ENCODE data around the gene BARHL2.

DNA sequence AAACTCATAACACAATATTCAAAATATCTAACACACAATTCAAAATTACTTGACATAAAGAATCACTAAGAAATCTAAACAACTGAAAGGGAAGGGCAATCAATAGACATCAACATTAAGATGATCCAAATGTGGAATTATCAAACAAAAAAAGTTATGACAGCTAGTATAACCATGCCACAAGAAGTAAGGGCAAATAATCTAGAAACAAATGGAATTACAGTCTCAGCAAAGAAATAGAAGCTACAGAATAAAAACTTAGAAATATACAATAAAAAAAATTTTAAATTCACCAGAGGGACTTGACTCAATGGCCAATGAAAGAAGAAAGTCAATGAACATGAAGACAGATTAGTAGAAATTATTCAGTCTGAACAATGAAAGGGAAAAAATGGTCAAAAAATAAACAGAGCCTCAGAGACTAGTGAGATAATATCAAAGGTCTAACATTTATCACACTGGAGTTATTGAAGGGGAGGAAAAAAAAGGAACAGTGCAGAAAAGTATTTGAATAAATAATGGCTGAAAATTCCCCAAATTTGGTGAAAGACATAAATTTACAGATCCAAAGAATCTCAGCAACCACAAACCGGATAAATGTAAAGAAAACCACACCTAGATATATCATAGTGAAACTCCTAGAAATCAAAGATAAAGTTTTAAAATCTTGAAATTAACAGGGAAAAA, 41.8 kb downstream of the BARHL2 start:
- TF ChIP-seq, protein P1, sequence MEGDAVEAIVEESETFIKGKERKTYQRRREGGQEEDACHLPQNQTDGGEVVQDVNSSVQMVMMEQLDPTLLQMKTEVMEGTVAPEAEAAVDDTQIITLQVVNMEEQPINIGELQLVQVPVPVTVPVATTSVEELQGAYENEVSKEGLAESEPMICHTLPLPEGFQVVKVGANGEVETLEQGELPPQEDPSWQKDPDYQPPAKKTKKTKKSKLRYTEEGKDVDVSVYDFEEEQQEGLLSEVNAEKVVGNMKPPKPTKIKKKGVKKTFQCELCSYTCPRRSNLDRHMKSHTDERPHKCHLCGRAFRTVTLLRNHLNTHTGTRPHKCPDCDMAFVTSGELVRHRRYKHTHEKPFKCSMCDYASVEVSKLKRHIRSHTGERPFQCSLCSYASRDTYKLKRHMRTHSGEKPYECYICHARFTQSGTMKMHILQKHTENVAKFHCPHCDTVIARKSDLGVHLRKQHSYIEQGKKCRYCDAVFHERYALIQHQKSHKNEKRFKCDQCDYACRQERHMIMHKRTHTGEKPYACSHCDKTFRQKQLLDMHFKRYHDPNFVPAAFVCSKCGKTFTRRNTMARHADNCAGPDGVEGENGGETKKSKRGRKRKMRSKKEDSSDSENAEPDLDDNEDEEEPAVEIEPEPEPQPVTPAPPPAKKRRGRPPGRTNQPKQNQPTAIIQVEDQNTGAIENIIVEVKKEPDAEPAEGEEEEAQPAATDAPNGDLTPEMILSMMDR (IDR thresholded peaks at IDR 0.05; ENCODE audit: low read depth, low read length), result no peak
- TF ChIP-seq EZH2phosphoT487 (IDR thresholded peaks at IDR 0.05; ENCODE audit: low read depth), result no peak

Data from OCI-LY3 (cell line).